Glutamatergic neuron (in vitro differentiated cells): ENCODE measurements around the gene TMX2. TPM values are rescaled to one million over a fixed set of nuclear protein-coding genes. Genes with fewer than 3 reads are reported as not detected.
A peak's percentile ranks its signal among the peaks of the same experiment; 100 is the strongest.
"Not testable (repeated sequence)": the region's sequence is repeated elsewhere in the genome, so short reads cannot be mapped to it uniquely, and the experiment has no call there.

ENCODE experiments used
- DNase-seq: peaks from one replicate; pipeline ENCODE4 v3.0.0; 2022
- H3K27ac Mint-ChIP-seq: one replicate; pipeline ENCODE4 v1.8.0; 2020; ENCODE audit warnings: mild to moderate bottlenecking, mixed read lengths, inconsistent platforms; ENCODE audit not compliant: unreplicated experiment
- H3K27me3 Mint-ChIP-seq: one replicate; pipeline ENCODE4 v1.8.0; 2020; ENCODE audit warnings: mild to moderate bottlenecking, moderate library complexity, mixed read lengths, inconsistent platforms; ENCODE audit not compliant: unreplicated experiment
- H3K36me3 Mint-ChIP-seq: one replicate; pipeline ENCODE4 v1.8.0; 2020; ENCODE audit warnings: mild to moderate bottlenecking, mixed read lengths, inconsistent platforms; ENCODE audit not compliant: unreplicated experiment
- H3K4me1 Mint-ChIP-seq: one replicate; pipeline ENCODE4 v1.8.0; 2020; ENCODE audit warnings: mild to moderate bottlenecking, low read depth, mixed read lengths, inconsistent platforms; ENCODE audit not compliant: unreplicated experiment
- H3K4me3 Mint-ChIP-seq: one replicate; pipeline ENCODE4 v1.8.0; 2020; ENCODE audit warnings: mild to moderate bottlenecking, mixed read lengths, inconsistent platforms; ENCODE audit not compliant: unreplicated experiment
- H3K9me3 Mint-ChIP-seq: one replicate; pipeline ENCODE4 v1.8.0; 2020; ENCODE audit warnings: mild to moderate bottlenecking, moderate library complexity, mixed read lengths, inconsistent platforms; ENCODE audit not compliant: unreplicated experiment
- total RNA-seq: library from RNA; stranded (reverse); fragmentation: NEBNext Ultra II Directional; extraction: Animal tissue kit (Norgen Biotek cat#: 25700); gene quantifications from one replicate; pipeline ENCODE4 v1.2.1, GENCODE V29; 2021; ENCODE audit not compliant: unreplicated experiment
- TF ChIP-seq, protein P1 (sequence below): fragments of 200-600 bp; sonication (generic); IDR thresholded peaks from one replicate; pipeline ENCODE4 v1.5.0; 2021; ENCODE audit not compliant: partially characterized antibody, unreplicated experiment

The TMX2 gene
- total RNA-seq, 1 donor from 2014 or later: 94.5 TPM

DNA sequence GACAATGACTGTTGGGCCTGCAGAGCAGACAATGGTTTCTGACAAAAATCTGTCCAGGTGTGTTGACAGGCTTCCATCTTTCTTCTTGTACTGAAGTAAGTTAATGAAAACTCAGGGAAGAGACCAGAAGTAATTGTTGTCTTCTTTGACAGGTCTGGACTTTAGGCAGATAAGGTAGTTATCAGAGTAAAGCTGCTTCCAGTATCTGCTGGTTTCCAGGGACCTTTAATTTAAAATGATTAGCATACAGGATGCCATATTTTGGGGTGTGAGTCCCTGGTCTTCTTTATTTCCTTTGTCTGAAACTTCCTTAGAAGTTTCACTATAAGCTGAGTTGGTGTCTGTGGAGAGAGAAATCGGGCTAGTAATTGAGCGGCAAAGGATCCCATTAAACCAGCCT lies 1.4 kb downstream of the TMX2 start:
- Mint-ChIP-seq H3K27ac (peak overlapping the region; percentile 95), H3K4me3 (peak overlapping the region; percentile 99), H3K4me1 (peaks cover 16% of the 10 kb centered on the region), H3K36me3 (peaks cover 8% of the 10 kb centered on the region), H3K9me3 (peaks cover 2% of the 10 kb centered on the region), H3K27me3 (peaks cover 2% of the 10 kb centered on the region)
- DNase-seq: no peak
- TF ChIP-seq, protein P1, sequence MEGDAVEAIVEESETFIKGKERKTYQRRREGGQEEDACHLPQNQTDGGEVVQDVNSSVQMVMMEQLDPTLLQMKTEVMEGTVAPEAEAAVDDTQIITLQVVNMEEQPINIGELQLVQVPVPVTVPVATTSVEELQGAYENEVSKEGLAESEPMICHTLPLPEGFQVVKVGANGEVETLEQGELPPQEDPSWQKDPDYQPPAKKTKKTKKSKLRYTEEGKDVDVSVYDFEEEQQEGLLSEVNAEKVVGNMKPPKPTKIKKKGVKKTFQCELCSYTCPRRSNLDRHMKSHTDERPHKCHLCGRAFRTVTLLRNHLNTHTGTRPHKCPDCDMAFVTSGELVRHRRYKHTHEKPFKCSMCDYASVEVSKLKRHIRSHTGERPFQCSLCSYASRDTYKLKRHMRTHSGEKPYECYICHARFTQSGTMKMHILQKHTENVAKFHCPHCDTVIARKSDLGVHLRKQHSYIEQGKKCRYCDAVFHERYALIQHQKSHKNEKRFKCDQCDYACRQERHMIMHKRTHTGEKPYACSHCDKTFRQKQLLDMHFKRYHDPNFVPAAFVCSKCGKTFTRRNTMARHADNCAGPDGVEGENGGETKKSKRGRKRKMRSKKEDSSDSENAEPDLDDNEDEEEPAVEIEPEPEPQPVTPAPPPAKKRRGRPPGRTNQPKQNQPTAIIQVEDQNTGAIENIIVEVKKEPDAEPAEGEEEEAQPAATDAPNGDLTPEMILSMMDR: no peak

DNA sequence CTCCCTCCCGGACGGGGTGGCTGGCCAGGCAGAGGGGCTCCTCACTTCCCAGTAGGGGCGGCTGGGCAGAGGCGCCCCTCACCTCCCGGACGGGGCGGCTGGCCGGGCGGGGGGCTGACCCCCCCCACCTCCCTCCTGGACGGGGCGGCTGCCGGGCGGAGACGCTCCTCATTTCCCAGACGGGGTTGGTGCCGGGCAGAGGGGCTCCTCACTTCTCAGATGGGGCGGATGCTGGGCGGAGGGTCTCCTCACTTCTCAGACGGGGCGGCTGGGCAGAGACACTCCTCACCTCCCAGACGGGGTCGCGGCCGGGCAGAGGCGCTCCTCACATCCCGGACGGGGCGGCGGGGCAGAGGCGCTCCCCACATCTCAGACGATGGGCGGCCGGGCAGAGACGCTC lies 4.3 kb downstream of the TMX2 start:
- not testable (repeated sequence) for H3K36me3 Mint-ChIP-seq, H3K4me3 Mint-ChIP-seq, H3K9me3 Mint-ChIP-seq

DNA sequence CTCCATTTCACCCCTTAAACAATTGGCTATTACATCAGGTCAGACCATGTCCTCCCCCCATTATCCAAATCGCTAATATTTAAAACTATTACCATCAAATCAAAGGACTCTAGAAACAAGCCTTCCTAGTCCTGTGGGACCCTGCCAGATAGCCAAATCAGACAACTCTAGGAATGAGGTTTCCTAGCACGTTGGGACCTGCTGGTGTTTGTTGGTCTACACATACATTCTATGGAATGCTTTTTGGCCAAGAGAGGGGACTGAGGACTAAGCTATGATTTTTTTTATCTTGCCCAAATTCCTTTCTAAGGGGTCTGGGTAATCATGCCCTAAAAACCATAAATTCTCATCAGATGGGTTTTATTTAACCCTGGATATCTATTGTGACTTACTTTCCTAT lies 14.8 kb downstream of the TMX2 start:
- Mint-ChIP-seq H3K27me3 (no peaks in the 10 kb centered on the region), H3K36me3 (no peaks in the 10 kb centered on the region), H3K27ac (no peak overlapping the region), H3K4me3 (no peak overlapping the region), H3K4me1 (peaks cover 4% of the 10 kb centered on the region), H3K9me3 (peaks cover 2% of the 10 kb centered on the region)
- TF ChIP-seq, protein P1: no peak
- DNase-seq: no peak

More for the DNA sequence above, 4.3 kb downstream of the TMX2 start:
- H3K4me1 Mint-ChIP-seq: peaks cover 10% of the 10 kb centered on the region
- H3K27me3 Mint-ChIP-seq, DNase-seq, H3K27ac Mint-ChIP-seq: not testable (repeated sequence)

DNA sequence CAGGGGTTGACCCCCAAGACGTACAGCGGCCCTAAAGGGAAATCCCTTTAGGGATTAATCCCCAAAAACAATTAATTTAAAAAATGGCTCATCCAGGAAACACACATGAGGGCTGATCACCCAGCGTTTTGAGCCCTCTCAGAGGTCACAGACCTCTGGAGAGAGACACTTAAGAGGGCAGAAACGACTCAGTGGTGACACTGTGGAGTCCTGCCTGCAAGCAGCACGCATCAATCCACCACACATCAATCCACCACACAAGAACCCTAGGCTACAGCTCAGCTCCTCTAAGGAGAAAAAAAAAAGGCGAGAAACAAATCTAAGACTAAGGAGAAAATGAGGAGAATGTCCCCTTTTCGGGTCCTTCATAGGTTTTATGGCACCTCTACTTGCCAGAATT lies 16.4 kb downstream of the TMX2 start:
- DNase-seq: no peak
- TF ChIP-seq, protein P1: no peak
- Mint-ChIP-seq H3K27ac (no peak overlapping the region), H3K9me3 (peaks cover 3% of the 10 kb centered on the region), H3K4me3 (no peak overlapping the region), H3K27me3 (no peaks in the 10 kb centered on the region), H3K36me3 (no peaks in the 10 kb centered on the region), H3K4me1 (peaks cover 4% of the 10 kb centered on the region)

DNA sequence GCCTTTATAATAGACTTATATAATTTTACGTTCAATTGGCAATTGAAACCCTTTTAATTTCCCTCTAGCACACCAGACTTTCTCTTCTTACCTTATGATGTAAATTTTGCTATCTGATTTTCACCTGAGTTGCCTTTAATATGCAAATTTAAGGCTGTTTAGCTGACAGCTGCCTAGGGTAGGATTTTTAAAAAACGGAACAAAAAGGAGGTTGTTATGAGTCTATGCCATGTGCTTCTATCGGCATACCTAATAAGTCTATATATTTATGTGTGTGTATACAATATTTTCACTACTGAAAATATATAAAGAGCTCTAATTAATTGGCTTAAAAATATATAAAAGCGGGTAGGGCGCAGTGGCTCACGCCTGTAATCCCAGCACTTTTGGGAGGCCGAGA lies 17.1 kb downstream of the TMX2 start:
- Mint-ChIP-seq H3K27ac (no peak overlapping the region), H3K4me1 (peaks cover 4% of the 10 kb centered on the region), H3K36me3 (no peaks in the 10 kb centered on the region), H3K9me3 (peaks cover 3% of the 10 kb centered on the region), H3K4me3 (no peak overlapping the region), H3K27me3 (no peaks in the 10 kb centered on the region)
- no peak for DNase-seq
- TF ChIP-seq, protein P1: no peak

DNA sequence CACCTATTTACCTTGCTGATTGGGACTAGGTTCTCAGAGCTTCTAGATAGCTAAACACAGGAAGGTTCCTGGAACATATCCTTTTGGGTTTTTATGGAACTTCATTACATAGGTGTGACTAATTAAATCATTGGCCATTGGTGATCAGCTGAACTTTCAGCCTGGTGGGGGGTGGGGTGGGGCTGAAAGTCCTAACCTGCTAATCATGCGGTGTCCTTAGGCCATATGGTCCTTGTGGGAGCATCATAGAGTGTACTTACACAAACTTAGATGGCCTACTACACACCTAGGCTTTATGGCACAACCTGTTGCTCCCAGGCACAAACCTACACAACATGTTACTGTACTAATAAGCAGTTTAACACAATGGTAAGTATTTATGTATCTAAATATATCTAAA lies 20.3 kb downstream of the TMX2 start:
- Mint-ChIP-seq H3K27me3 (no peaks in the 10 kb centered on the region), H3K36me3 (peaks cover 4% of the 10 kb centered on the region), H3K4me3 (no peak overlapping the region), H3K9me3 (peaks cover 3% of the 10 kb centered on the region), H3K27ac (no peak overlapping the region), H3K4me1 (peaks cover 4% of the 10 kb centered on the region)
- TF ChIP-seq, protein P1: no peak
- DNase-seq: no peak
